HG03095 (cell line): ENCODE data around the gene DENND1A.

Source experiments
- ATAC-seq: cut with Tn5 transposase; IDR thresholded peaks from one replicate; pipeline ENCODE4 v1.9.1; 2021; ENCODE audit warnings: moderate library complexity; ENCODE audit not compliant: unreplicated experiment

The DENND1A gene

GRCh38 chr9:123599781-123600180, 330.1 kb downstream of the DENND1A start:
- ATAC-seq: no peak

GRCh38 chr9:123597876-123598556, 331.9 kb downstream of the DENND1A start:
- ATAC-seq: no peak

DNA sequence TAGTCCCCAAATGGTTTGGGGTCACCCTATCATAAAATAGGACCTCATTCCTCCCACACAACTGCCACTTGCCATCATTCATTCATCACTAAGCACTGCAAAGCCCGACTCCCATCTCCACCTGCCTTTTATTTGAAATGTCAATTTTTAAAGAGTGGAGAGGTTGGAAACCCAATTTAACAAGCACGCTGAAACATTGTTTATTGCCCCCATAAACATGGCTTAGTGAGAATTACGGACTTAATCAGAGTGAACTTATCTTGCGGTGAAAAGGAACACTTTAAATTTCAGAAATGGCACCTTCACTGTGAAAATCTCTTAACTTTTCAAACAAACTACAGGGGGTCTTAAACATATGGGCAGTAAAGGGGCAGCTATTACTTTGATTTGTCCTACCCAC, 332.9 kb downstream of the DENND1A start:
- ATAC-seq: no peak

GRCh38 chr9:123591283-123591682, 338.6 kb downstream of the DENND1A start:
- no peak for ATAC-seq

DNA sequence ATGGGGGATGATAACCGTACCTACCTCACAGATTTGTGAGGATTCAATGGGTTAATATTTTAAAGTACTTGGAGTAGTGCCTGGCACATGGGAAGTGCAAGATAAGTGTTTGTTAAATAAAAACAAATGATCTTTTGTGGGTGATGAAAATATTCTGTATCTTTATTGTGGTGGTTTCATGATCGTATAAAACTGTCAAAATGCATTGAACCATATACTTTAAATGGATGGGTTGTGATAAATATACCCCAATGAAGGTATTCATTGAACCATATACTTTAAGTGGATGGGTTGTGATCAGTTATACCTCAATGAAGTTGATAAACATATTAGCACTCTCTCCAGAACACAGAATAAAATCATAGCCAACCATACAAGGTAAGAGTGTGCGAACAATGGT, 339.4 kb downstream of the DENND1A start:
- ATAC-seq: no peak

- ATAC-seq: no peak
Measured at GRCh38 chr9:123589361-123590239, 340.3 kb downstream of the DENND1A start.

GRCh38 chr9:123586275-123586674, 343.7 kb downstream of the DENND1A start:
- ATAC-seq: no peak

DNA sequence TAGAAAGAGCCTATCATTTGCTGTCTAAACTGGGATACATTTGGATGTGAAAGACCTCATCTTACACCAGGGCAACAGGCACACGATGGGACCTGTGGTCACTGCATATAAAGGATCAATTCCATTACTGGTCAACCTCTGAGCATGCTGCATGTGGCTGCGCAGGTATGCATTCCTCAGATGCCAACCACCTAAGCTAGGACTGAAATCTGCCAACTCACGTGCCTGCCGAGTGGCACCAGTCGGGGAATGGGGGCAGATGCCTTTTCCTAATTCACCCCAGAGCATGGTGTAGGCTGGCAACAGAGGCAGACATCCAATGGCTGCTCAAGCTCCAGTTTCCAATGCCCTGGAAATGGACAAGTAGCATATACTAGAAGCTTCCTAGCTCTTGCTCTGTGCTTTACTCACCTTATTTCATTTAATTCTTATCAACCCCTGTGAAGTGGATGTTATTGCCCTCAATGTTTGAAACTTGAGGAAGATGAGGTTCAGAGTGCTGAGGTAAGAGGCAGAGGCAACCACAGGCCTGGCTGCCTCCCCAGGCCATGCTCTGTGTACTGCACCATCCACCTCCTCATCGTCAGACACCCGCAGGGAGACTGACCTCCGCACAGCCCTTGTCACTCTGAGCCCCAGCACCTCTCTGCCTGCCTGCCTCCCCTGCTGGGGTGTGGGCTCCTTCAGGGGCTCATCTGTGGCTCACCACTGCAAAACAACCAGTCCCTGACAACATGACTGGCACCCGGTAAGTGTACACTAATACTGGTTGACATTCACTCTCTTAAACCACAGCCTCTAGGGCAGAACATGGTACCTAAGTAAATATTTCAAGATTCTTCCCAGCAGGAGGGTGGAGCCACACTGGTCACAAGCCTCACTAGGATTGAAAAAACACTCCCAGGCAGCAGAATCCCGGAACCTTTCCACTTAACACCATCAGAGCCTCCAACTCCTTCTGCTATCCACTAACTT, 345.4 kb downstream of the DENND1A start:
- ATAC-seq: no peak

DNA sequence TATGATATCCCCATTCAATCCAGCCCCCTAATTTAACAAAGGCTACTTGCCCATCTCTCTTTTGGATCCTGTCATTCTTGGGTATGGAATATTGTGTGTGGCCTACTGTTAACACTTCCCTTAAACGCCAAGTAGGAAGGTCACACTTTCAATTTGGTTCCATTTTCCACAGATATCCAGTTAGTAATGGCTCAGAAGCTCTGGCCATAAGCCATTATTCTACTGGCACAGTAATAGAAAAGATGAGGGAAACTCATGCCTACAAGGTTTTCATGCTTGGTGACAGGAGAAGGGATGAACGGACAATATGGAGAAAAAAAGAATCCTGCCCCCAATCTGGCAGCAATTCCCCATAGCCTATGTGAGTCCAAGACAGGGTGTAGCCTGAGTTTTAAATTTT, 346.3 kb downstream of the DENND1A start:
- ATAC-seq: no peak

DNA sequence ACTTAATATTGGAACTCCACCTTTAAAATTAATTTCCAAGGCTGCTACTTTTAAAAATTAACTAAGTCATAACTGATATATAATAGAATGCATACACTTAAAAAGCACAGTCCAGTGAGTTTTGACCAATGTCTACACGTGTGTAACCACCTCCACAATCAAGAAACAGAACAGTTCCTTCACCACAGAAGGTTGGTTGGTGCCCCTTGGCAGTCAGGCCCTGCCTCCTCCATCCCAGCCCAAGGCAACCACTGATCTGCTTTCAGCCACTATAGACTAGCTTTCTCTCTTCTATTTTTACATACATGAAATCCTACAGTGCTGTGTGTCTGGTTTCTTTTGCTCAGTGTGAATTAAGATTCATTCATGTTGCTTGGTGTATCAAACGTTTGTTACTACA, 358.7 kb downstream of the DENND1A start:
- ATAC-seq: no peak

GRCh38 chr9:123568691-123569688, 360.9 kb downstream of the DENND1A start:
- ATAC-seq: no peak

- no peak for ATAC-seq
Measured at GRCh38 chr9:123567013-123567412, 362.9 kb downstream of the DENND1A start.

DNA sequence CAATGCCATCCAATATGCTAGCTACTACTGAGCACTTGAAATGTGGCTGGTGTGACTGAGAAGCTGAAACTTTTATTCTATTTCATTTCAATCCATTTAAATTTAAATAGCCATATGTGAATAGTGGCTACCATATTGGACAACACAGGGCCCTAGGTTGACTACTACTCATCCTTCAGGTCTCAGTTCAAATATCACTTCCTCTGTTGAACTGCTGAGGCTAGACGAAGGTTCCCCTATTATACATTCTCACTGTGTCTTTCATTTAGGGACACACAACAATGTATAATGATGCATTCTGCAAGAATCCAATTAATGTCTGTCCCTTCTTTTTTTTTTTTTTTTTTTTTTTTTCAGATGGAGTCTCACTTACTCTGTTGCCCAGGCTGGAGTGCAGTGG, 365.3 kb downstream of the DENND1A start:
- no peak for ATAC-seq

DNA sequence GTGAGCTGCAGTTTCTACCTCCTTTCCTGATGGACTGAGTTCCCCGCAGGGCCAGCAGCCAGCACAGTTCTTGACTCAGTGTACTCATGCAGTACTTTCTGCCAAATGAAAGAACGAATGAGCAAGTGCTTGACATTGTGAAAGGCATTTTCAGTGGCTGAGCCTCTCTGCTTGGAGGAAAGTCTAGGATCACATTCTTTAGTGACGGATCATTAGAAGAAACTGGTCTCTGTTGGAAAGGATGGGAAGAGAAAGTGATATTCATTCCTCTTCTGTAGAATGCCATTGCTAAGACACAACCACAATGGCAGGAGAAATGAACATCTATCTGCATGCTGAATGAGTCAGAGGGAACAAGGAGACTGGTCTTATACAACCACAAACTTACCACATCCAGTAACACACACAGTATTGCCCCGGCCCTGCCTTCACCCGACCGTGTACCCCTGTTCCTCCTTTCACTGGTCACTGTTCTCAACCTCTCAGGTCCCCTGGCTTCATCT, 367.0 kb downstream of the DENND1A start:
- ATAC-seq: no peak

GRCh38 chr9:123561046-123561445, 368.9 kb downstream of the DENND1A start:
- no peak for ATAC-seq

- no peak for ATAC-seq
Measured at GRCh38 chr9:123556464-123557435, 373.2 kb downstream of the DENND1A start.

DNA sequence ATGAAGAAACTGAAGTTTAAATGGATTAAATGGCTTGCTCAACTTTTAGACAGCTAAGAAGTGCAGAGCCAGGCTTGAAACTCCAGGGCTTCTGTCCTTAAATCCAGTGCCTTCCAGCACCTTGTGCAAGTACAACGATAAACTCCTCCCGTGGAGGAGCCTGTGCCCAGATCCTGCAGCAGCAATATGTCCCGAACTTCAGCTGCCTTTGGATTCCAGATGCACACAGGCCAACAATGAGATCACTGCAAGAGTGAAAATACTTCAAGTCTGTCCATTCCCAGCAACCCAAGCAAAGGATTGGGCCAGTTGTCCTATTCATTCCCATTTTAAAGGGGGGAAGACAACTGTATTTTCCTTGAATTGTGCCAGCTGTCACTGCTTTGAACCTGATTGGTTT, 374.3 kb downstream of the DENND1A start:
- ATAC-seq: no peak

- no peak for ATAC-seq
Measured at GRCh38 chr9:123552530-123552929, 377.4 kb downstream of the DENND1A start.

- ATAC-seq: no peak
Measured at GRCh38 chr9:123551734-123552133, 378.2 kb downstream of the DENND1A start.
